Kidney epithelial cell (primary cell): ENCODE data around the gene TUBGCP3. TPM values are rescaled to one million over a fixed set of nuclear protein-coding genes. Genes with fewer than 3 reads are reported as not detected.
A peak's percentile ranks its signal among the peaks of the same experiment; 100 is the strongest.

Experiments
- DNase-seq: peaks from one replicate; pipeline ENCODE4 v3.0.0-alpha.2; 2010; ENCODE audit warnings: low read depth
- H3K27me3 ChIP-seq: 2 replicates; pipeline ENCODE4 v1.6.0; 2011; ENCODE audit warnings: low read length; ENCODE audit not compliant: control insufficient read depth, insufficient read depth
- H3K36me3 ChIP-seq: 2 replicates; pipeline ENCODE4 v1.5.1; 2011; ENCODE audit warnings: low read length; ENCODE audit not compliant: control insufficient read depth, insufficient read depth
- H3K4me3 ChIP-seq: 2 replicates; pipeline ENCODE4 v1.5.1; 2011; ENCODE audit warnings: low read depth, mild to moderate bottlenecking, control low read depth, low read length
- total RNA-seq: library from RNA; depleted of rRNA; stranded (reverse); fragments of >200 nt; gene quantifications from 2 replicates; pipeline ENCODE4 v1.2.3, GENCODE V29; 2015
- TF ChIP-seq, protein P1 (sequence below): IDR thresholded peaks from 2 replicates; pipeline ENCODE4 v1.5.1; 2011; ENCODE audit warnings: mild to moderate bottlenecking, moderate library complexity, low read length, control low read depth, inconsistent platforms; ENCODE audit not compliant: insufficient read depth, poor library complexity, severe bottlenecking

TUBGCP3 gene
- total RNA-seq, 1 donor from 2014 or later: 18.0 TPM

DNA sequence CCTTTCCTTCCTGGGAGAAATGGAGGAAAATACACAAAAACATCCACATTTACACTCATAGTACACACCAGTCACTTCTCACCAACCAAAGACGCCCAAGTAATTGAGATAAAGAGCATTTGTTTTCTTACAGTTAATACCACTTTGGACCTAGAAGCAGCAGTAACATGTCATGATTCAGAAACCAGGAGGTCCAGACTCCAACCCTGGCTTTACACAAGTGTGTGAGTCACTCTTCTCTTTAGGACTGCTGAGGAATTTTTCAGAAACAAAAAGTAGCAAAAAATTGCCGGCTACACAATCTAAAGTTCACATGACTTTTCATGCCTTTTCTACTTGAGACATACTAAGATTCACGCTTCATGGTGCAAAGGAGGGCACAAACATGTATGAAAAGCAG lies 42.1 kb downstream of the TUBGCP3 start:
- TF ChIP-seq, protein P1, sequence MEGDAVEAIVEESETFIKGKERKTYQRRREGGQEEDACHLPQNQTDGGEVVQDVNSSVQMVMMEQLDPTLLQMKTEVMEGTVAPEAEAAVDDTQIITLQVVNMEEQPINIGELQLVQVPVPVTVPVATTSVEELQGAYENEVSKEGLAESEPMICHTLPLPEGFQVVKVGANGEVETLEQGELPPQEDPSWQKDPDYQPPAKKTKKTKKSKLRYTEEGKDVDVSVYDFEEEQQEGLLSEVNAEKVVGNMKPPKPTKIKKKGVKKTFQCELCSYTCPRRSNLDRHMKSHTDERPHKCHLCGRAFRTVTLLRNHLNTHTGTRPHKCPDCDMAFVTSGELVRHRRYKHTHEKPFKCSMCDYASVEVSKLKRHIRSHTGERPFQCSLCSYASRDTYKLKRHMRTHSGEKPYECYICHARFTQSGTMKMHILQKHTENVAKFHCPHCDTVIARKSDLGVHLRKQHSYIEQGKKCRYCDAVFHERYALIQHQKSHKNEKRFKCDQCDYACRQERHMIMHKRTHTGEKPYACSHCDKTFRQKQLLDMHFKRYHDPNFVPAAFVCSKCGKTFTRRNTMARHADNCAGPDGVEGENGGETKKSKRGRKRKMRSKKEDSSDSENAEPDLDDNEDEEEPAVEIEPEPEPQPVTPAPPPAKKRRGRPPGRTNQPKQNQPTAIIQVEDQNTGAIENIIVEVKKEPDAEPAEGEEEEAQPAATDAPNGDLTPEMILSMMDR: no peak
- H3K27me3 ChIP-seq: no peaks in the 10 kb centered on the region
- no peaks in the 10 kb centered on the region for H3K36me3 ChIP-seq
- DNase-seq: peak; percentile 41
- no peak overlapping the region for H3K4me3 ChIP-seq

GRCh38 chr13:112532837-112533745 lies 54.9 kb downstream of the TUBGCP3 start:
- Histone ChIP-seq H3K36me3 (no peaks in the 10 kb centered on the region), H3K27me3 (no peaks in the 10 kb centered on the region), H3K4me3 (no peak overlapping the region)
- TF ChIP-seq, protein P1: no peak
- DNase-seq: no peak

DNA sequence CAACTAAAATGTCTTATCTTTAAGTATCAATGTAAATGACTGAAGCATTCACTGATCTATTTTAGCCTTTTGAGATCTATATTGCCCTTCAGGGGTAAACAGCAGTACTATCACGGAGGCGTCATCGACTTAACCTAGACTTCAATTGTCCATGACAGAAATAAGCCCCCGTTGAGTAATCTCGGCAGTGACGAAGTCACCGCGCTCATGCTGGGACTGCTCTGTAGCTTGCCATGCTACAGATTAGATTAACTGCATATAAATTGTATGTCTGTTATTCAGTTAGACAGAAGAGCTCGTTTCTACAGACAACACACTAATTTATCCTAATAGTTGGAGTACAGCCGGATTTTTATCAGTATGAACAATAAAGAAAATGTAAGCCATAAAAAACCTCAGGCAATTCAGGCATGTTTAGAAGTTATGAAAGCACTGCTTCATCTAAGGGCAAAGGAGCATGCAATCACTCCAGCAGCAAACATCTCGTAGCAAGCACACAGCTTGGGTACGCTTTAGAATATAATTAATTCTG lies 56.6 kb downstream of the TUBGCP3 start:
- H3K27me3 ChIP-seq: no peaks in the 10 kb centered on the region
- no peaks in the 10 kb centered on the region for H3K36me3 ChIP-seq
- no peak for DNase-seq
- no peak overlapping the region for H3K4me3 ChIP-seq
- TF ChIP-seq, protein P1: no peak

DNA sequence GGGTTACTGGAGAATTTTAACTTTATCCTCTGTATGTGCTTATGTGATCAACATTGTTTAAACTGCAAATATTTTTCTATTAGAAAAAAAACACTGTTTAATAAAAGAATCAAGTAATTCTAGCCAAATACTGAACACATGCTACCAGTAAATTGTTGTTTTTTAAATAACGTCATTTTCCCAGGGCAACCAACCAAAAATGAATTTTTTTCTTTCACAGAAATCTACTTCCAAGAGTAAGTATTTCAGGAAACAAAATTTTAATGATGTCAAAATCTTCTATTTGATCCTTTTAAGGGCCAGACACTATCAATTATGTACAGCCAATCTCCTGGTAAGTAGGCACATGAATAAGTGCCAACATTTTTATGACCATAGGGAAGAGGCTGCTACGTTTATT lies 57.1 kb downstream of the TUBGCP3 start:
- Histone ChIP-seq H3K4me3 (no peak overlapping the region), H3K27me3 (no peaks in the 10 kb centered on the region), H3K36me3 (no peaks in the 10 kb centered on the region)
- TF ChIP-seq, protein P1: no peak
- no peak for DNase-seq

GRCh38 chr13:112529216-112529615 lies 58.7 kb downstream of the TUBGCP3 start:
- TF ChIP-seq, protein P1: no peak

More at GRCh38 chr13:112529216-112529615, 58.7 kb downstream of the TUBGCP3 start:
- no peaks in the 10 kb centered on the region for H3K36me3 ChIP-seq
- DNase-seq: no peak
- no peaks in the 10 kb centered on the region for H3K27me3 ChIP-seq
- no peak overlapping the region for H3K4me3 ChIP-seq
